AG04449 (cell line): ENCODE results near the gene CNPPD1.

Source experiments
- CTCF ChIA-PET: fragments of 350-600 bp; formaldehyde crosslinking; extraction: SDS; loops from one replicate; lab custom pipeline; 2021; ENCODE audit warnings: antibody characterized with exemption; lab: Yijun Ruan, JAX
- POLR2A ChIA-PET: fragments of 400-600, 350-600 bp; formaldehyde crosslinking; extraction: SDS; loops from one replicate; lab custom pipeline; 2020; ENCODE audit warnings: antibody characterized with exemption, inconsistent platforms; lab: Yijun Ruan, JAX
- DNase-seq: peaks from one replicate; pipeline ENCODE4 v3.0.0-alpha.2; 2010; ENCODE audit warnings: low read depth, low spot score
- H3K4me3 ChIP-seq: 2 replicates; pipeline ENCODE4 v1.5.1; 2011; ENCODE audit warnings: low read depth, mild to moderate bottlenecking, control low read depth, low read length
- TF ChIP-seq, protein P1 (sequence below): IDR thresholded peaks from one replicate; pipeline ENCODE4 v1.5.1; 2011; ENCODE audit warnings: mild to moderate bottlenecking, moderate library complexity, low read length, control low read depth, inconsistent platforms; ENCODE audit not compliant: insufficient read depth; ENCODE audit errors: missing control alignments

The CNPPD1 gene

DNA sequence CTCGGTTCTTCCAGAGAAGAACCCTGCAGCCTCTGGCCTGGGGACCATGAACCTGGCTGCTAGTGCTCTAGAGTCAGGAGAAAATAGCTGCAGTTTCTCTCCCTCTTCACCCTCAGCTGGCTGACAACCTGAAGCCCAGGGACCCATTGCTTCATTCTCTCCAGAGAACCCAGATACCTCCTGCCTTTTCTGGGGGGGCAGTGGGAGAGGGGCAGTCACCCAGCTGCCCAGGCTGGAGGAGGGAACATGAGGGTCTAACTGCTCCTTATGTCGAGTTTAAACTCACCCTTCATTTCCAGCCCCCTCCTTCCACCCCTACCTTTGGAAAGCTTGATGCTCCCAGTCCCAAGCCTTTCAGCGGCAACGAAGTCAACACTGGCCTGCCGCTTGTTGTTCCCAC, 22.2 kb upstream of the CNPPD1 start:
- POLR2A ChIA-PET = no interaction called here
- DNase-seq = no peak
- TF ChIP-seq, protein P1, sequence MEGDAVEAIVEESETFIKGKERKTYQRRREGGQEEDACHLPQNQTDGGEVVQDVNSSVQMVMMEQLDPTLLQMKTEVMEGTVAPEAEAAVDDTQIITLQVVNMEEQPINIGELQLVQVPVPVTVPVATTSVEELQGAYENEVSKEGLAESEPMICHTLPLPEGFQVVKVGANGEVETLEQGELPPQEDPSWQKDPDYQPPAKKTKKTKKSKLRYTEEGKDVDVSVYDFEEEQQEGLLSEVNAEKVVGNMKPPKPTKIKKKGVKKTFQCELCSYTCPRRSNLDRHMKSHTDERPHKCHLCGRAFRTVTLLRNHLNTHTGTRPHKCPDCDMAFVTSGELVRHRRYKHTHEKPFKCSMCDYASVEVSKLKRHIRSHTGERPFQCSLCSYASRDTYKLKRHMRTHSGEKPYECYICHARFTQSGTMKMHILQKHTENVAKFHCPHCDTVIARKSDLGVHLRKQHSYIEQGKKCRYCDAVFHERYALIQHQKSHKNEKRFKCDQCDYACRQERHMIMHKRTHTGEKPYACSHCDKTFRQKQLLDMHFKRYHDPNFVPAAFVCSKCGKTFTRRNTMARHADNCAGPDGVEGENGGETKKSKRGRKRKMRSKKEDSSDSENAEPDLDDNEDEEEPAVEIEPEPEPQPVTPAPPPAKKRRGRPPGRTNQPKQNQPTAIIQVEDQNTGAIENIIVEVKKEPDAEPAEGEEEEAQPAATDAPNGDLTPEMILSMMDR = no peak
- no peak overlapping the region for H3K4me3 ChIP-seq
- CTCF ChIA-PET = interaction anchor here (0.7 to 1.1 kb wide), 2 partner anchors 39 to 78 kb away, joined by 3 to 4 read pairs; partner anchors contain the start of gene NHEJ1

DNA sequence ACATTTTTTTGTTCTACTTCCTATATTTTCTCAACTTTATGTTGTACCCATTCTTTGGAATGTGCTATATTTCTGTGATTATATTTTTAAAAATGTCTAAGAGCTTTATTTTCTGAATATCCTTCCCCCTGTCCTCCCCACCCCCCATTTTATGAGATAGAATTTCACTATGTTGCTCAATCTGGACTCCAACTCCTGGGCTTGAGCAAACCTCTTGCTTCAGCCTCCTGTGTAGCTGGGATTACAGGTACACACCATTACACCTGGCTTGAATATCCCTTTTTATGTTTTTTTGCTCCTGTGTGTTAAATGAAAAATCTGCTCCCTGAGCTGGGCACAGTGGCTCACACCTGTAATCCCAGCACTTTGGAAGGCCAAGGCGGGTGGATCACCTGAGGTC, 20.7 kb upstream of the CNPPD1 start:
- POLR2A ChIA-PET = interaction anchor here (1.2 kb wide), 1 partner anchor 21 kb away, joined by 3 read pairs; the partner anchor contains the start of gene CNPPD1
- H3K4me3 ChIP-seq = no peak overlapping the region
- CTCF ChIA-PET = interaction anchor here (1.0 to 2.1 kb wide), 3 partner anchors 9 to 26 kb away, joined by 3 to 5 read pairs (median 4); partner anchors contain the start of genes CNPPD1 and ZFAND2B
- TF ChIP-seq, protein P1 = no peak
- DNase-seq = no peak

DNA sequence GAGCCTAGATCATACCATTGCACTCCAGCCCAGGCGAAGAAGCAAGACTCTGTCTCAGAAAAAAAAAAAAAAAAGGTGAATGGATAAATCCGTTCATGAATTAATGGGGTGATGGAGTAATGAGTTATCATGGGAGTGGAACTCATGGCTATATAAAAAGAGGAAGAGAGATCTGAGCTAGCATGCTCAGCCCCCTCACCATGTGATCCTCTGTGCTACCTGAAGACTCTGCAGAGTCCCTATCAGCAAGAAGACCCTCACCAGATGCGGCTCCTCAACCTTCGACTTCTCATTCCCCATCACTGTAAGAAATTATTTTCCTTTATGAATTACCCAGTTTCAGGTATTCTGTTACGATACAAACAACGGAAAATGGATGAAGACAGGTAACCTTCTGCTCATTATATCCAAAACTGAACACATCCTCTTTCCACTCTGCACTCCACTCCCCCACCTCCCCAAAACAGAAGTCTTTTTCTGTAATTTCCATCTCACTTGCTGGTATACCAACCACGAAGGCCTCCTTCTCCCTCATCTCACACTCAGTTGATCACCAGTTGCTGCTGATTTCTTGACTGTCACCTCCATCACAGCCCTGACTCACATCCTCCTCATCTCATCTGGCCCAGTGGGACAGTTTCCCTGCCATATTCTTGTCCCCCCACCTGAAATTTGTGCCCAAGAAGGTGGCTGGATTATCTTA, 10.2 kb upstream of the CNPPD1 start:
- no peak overlapping the region for H3K4me3 ChIP-seq
- no peak for DNase-seq
- TF ChIP-seq, protein P1 = no peak
- POLR2A ChIA-PET = no interaction called here
- CTCF ChIA-PET = interaction anchor here (0.6 kb wide), 1 partner anchor 286 kb away, joined by 3 read pairs; no protein-coding TSS in a partner anchor

DNA sequence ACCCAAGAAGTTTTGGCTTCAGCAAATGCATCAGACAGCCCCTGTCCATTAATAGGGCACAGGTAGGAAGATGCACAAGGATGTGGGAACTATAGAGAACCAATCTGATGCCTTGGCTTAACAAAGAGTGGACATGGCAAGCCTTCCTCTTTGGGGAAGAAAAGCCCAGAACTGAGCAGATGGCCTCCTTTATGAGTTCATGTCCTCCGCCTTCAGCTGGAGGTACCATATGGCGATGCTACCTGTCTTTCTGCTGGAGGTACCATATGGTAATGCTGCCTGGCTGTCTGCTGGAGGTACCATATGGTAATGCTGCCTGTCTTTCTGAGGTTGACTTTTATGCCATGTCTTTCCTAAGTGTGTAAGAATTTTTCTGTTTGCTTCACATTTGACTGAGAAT, 7.4 kb upstream of the CNPPD1 start:
- DNase-seq = no peak
- CTCF ChIA-PET = interaction anchor here (0.7 to 5.8 kb wide), 5 partner anchors 9 to 110 kb away, joined by 3 to 37 read pairs (median 5); partner anchors contain the start of gene SLC23A3
- no peak overlapping the region for H3K4me3 ChIP-seq
- POLR2A ChIA-PET = interaction anchor here (2.9 kb wide), 1 partner anchor 23 kb away, joined by 6 read pairs; the partner anchor contains the start of gene ZFAND2B
- TF ChIP-seq, protein P1 = no peak

DNA sequence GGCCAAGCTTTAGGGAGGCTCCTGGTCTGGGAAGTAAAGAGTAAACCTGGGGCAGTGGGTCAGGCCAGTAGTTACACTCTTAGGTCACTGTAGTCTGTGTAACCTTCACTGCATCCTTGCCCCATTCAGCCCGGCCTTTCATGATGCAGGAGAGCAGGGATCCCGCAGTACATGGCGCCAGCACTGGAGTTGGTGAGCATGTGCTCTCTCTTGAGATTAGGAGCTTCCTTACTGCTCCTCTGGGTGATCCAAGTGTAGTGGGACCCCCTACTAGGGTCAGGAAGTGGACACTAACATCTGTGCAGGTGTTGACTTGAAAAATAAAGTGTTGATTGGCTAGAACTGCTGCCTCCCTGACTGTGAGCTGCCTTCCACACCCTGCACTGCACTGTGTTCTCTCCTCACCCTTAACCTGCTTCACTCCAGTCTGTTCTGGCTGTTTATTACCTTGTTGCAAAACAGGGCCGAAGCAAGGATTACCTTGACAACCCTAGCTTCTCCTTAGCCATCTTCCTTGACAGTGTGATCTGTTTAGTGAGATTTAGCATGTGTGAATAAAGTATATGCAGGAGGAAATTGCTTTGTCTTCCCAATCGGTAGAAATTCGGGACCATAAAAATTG, 6.5 kb upstream of the CNPPD1 start:
- TF ChIP-seq, protein P1 = no peak
- ChIA-PET POLR2A (interaction anchor here (2.9 kb wide), 1 partner anchor 23 kb away, joined by 6 read pairs; the partner anchor contains the start of gene ZFAND2B), CTCF (interaction anchor here (1.5 to 5.8 kb wide), 4 partner anchors 12 to 111 kb away, joined by 3 to 37 read pairs (median 16); partner anchors contain the start of gene SLC23A3)
- H3K4me3 ChIP-seq = no peak overlapping the region
- DNase-seq = no peak
